Effector CD4-positive, alpha-beta T cell (primary cell): ENCODE results near the gene ZNF410.
"Not testable (repeated sequence)": the region's sequence is repeated elsewhere in the genome, so short reads cannot be mapped to it uniquely, and the experiment has no call there.

Experiments
- DNase-seq: peaks from one replicate; pipeline ENCODE4 v3.0.0-alpha.2; 2020
- total RNA-seq: gene quantifications from one replicate; lab custom pipeline; 2026; lab: John Stamatoyannopoulos, UW

ZNF410 gene, protein sequence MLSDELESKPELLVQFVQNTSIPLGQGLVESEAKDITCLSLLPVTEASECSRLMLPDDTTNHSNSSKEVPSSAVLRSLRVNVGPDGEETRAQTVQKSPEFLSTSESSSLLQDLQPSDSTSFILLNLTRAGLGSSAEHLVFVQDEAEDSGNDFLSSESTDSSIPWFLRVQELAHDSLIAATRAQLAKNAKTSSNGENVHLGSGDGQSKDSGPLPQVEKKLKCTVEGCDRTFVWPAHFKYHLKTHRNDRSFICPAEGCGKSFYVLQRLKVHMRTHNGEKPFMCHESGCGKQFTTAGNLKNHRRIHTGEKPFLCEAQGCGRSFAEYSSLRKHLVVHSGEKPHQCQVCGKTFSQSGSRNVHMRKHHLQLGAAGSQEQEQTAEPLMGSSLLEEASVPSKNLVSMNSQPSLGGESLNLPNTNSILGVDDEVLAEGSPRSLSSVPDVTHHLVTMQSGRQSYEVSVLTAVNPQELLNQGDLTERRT
- 25.1 reads per million, percentile 52 among the genes with 10 or more reads in this experiment for total RNA-seq

DNA sequence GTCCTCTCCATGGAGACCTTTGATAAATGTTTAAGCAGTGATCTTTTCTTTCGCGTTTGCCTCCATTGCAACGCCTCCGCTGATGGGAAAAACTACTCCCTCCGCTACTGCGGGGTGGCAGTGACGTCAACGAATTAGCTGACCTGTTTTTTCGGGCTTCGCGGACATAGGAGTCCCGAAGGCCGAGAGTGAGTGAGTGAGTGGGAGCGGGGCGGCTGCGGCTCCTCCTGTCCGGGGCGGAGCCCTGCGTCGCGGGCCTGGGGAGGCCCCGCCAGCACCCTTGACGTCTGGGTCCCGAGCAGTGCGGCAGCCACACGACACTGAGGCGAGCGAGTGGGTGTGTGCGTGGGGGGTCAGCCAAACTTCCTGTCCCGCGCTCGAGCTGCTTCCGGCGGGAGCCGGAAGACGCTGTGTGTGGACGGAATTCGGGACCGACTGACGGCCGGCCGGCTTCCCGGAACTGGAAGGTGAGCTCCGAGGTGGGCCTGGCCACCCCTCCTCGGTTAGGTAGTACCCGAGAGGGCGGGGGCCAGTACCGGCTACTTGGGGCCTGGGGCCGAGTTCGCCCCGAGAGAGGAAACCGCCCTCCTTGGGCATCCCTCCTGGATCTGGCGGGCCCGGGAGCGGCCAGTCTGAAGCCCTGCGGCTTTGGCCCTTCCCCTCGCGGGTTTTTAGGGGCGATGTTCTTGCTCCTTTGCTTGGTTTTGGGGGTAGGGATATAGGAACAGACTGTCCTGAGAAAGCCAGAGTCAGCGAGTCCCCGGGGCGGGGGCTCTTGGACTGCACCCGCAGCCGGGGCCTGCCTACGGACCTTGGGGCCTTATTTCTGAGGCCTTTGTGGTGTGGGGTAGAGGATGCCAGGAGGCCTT lies at the start of gene ZNF410:
Gene ZNF410 (plus strand): TSS at position 411 of the 869 bp plus-strand sequence. CDS start 5,317 bp downstream, outside the sequence.
- DNase-seq, result peak; percentile 79

DNA sequence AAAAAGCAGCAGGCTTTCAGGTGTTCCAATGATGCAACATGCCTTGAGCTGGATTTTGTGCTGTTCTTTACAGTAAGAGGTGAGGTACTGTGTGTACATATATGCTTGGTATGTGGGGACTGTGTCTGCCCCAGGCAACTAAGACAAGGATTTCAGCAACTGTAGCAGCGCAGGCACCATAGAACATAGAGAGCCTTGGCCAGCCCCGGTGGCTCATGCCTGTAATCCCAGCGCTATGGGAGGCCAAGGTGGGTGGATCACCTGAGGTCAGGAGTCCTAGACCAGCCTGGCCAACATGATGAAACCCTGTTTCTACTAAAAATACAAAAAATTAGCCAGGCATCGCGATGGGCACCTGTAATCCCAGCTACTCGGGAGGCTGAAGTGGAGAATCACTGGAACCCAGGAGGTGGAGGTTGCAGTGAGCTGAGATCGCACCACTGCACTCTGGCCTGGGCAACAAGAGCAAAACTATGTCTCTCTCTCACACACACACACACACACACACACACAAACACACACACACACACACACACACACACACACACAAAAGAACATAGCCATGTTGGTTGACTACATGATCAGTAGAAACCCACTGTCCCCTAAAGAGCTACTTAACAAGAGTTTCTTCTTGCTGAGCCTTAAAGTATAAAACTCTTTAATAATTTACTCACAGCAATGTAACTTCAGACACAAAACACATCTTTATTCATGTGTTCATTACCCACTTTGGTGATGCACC lies 48.2 kb upstream of the ZNF410 start:
- not testable (repeated sequence) for DNase-seq

DNA sequence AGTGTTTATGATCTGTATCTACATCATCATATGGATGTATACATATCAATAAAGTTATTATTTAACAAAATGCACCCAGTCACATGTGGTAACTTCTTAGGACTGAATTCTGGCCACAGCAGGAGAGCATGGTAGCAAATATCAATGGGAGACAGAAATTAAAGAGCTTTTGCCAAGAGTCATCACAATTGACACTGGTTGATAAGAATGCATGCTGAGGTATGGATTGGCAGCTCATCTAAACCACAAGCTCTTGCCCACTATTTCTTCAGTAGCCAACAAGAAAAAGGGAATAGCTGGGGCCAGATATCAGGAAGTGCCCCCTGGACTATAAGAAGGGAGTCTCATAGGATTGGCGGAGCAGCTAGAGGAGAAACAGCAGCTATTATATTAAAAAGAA lies 44.5 kb upstream of the ZNF410 start:
- no peak for DNase-seq

DNA sequence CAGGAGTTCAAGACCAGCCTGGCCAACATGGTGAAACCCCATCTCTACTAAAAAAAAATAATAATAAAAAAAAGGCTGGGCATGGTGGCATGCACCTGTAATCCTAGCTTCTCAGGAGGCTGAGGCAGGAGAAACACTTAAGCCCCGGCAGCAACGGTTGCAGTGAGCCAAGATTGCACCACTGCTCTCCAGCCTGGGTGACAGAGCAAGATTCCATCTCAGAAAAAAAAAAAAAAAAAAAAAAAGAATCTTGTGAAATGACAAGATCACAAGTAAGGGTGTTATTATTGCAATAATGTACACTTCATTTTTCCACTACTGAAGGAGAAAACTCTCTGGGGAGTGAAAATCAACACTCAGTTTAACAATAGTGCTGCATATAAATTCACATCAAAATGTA lies 43.8 kb upstream of the ZNF410 start:
- DNase-seq, result no peak

DNA sequence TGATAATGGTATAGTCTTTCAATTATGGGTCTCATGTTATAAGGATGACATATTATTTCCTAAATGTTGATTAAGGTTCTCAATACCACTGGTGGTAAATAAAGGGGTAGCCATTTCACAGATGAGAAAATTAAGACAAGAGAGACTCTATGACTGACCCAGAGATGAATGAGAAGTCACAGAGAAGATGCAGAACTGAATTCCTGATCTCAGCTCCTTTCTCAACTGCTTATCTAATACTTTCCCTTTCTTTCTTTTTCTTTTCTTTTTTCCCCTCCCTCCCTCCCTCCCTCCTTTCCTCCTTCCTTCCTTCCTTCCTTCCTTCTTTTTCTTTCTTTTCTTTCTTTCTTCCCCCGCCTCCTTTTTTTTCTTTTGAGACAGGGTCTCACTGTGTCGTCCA lies 43.4 kb upstream of the ZNF410 start:
- DNase-seq, result no peak

DNA sequence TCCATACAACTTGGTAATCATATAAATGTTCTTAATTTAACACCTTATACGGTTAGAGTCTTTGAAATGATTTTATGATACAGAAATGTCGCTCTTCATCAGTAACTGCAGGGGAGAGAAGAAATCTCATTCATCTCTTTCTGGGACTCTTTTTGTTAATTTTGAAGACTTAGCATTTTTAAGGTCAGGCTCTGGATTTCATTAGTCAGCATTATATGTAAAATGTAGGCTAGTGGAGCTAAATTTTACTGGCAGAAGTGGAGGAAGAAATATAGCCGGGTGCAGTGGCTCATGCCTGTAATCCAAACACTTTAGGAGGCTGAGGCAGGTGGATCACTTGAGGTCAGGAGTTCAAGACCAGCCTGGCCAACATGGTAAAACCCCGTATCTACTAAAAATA lies 39.7 kb upstream of the ZNF410 start:
- DNase-seq, result no peak

DNA sequence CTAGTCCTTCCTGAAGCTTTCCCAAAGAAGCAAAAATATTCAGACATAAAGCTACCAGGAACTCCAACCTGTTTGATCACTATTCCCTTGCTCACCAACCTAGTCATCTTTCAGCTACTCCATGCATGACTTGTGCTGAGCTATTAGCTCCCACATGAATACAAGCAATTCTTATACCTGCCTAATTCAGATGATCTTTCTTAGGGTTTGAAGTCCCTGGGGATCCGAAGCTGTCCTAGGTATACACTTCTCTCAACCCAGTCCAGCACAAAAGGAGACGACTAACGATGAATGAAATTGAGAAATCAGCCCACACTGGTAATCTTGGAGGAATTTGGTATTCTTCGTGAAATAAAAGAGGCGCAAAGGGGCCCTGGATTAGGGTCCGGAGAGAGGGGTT lies 35.7 kb upstream of the ZNF410 start:
- no peak for DNase-seq

DNA sequence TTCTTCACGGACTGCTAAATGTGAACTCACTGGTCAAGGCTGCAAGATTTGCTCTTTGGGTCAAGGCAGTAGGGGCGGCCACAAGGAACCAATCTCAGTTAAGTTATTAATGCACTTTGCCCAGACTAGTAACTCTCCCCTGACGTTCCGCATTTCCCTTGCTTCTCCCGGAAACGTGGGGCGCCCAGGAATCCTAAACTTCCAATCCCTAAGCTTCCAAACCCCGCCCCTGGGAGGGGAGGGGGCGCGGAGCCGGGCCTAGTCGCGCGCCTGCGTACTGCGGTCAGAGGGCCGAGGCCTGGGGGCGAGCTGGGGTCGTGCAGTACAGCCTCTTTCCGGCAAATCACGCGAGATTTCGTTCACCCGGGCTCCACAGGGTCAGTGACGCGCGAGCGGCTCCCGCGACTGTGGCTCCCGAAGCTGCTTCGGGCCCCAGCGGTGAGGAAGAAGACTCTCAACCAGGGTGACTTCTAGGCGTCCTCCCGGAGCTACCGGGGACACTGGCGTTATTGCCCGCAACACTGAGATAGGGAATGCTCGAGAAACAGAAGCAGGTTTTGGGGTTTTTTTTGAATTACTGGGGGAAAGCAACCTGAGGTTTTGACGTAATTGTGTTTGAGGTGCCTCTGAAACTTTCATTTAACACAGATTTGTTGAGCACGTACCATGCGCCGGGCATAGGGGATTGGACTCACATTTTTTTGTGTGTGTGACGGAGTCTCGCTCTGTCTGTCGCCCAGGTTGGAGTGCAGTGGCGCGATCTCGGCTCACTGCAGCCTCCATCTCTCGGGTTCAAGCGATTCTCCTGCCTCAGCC lies 34.9 kb upstream of the ZNF410 start, which contains the start of gene PTGR2:
Gene PTGR2 (plus strand): TSS at position 265 of the 816 bp plus-strand sequence. CDS start 7,032 bp downstream, outside the sequence.
- peak; percentile 88 for DNase-seq

DNA sequence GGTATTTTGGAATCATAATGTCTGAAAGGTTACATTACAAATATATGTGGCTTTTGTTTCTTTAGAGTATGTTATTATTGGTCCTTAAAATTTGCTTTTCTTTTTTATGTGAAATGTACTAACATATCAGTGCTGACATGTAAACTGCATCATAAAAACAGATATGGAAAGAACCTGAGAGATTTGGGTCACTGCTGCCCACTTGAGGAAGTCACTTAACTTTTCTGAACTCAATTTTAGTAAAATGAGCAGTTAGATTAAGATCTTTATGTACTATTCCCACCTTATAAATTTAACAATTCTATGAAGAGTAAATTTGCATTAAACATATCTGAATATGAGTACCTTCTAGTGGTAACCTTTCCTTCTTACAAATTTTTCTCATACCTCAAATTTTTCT lies 27.5 kb upstream of the ZNF410 start:
- no peak for DNase-seq

DNA sequence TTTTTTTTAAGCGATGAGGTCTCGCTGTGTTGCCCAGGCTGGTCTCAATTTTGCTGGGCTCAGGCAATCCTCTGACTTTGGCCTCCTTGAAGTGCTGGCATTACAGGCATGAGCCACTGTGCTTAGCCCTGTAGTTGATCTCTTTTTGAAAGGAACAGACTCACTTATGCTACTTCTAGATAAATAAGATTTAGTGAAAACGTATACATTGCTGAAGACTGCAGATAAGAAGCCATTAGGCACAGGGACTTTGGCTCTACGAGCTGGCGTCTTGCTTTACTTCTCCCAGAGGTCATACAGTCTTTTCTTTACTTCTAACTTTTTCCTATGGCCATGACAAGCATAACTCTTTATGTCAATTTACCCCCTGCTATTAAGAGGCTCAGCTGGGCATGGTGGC lies 25.6 kb upstream of the ZNF410 start:
- DNase-seq, result no peak

DNA sequence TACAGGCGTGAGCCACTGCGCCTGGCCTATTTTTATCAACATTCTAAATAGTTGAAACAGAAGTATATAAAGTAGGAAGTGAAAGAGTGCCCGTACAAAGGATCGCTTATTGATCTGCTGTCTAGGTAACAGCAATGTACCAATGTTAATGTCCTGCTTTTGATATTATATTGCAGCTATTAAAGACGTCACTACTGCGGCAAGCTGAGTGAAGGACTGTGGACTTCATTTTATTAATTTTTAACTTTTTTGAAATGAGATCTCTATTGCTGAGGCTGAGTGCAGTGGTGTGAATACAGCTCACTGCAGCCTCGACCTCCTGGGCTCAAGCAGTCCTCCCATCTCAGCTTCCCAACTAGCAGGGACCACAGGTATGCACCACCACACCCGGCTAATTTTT lies 24.2 kb upstream of the ZNF410 start:
- no peak for DNase-seq

DNA sequence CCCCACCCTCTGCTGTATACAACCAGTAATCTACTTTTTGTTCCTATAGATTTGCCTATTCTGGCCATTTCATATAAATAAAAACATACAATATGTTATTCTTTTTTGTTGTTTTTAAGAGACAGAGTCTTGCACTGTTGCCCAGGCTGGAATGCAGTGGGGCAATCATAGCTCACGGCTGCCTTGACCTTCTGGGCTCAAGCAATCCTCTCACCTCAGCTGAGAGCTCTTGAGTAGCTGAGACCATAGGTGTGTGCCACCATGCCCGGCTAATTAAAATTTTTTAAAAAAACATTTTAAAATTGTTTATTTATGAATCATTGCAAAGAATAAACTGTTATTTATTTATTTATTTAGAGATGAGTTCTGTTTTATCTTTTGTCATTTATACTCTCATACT lies 23.4 kb upstream of the ZNF410 start:
- no peak for DNase-seq

DNA sequence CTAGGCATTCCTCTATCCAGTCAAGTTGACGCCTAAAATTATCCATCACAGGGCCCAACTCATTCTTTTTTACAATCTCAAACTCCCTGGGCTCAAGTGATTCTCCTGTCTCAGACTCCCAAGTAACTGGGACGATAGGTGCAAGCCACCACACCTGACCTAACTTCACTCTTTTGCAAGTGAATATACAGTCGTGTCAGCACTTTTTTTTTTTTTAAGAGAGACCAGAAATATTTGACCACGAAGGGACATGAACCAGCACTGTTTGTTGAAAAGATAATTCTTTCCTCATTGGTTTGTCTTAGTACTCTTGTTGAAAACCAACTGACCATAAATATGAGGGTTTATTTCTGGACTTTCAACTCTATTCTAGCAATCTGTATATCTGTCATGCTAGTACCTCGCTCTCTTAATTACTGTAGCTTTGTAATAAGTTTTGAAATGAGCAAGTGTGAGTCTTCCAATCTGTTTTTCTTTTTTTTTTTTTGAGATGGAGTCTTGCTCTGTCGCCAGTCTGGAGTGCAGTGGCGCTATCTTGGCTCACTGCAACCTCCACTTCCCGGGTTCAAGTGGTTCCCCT lies 21.0 kb upstream of the ZNF410 start:
- no peak for DNase-seq

DNA sequence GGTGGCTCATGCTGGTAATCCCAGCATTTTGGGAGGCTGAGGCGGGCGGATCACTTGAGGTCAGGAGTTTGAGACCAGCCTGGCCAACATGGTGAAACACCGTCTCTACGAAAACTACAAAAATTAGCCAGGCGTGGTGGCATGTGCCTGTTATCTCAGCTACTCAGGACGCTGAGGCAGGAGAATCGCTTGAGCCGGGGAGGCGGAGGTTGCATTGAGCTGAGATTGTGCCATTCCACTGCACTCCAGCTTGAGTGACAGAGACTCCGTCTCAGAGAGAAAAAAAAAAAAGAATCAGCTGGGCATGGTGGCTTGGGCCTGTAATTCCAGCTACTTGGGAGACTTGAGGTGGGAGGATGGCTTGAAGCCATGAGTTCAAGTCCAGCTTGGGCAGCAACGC lies 16.9 kb upstream of the ZNF410 start:
- not testable (repeated sequence) for DNase-seq

DNA sequence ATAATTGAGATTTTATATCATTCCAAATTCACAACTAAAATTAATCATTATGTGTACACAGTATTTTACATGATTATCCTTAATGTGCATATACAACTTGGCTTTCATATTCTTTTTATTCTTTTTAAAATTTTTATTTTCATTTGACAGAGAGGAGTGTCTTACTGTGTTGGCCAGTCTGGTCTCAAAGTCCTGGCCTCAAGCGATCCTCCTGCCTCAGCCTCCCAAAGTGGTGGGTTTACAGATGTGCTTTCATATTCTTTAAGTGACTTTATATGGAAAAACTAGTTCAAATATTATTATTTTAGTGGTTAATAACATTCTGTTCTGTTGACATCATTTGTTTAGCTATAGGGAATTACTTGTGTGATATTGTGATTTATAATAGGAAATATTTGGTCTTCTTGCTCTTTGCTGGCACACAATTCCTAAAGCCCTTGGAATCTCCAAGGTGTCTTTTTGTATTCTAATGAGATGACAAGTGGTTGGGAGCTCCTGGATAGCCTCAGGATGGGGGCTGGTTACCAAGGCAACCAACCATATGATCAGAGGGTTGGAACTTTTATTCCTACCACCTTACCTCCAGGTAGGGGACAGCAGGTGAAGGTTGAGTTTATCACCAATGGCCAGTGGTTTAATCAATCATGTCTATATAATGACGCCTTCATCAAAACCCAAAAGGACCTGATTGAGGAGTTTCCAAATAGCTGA lies 16.0 kb upstream of the ZNF410 start:
- DNase-seq, result no peak

DNA sequence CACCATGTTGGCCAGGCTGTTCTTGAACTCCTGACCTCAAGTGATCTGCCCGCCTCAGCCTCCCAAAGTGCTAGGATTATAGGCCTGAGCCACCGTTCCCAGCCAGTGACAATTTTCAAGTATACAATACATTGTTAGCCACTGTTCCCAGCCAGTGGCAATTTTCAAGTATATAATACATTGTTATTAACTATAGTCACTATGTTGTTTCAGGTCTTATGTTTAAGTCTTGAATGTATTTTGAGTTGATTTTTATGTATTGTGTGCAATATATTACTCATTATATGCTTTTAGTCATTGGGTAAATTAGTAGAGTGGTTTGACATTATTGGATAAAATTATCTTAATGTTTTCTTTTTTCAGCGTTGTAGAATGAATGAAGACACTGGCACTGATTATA lies 13.0 kb upstream of the ZNF410 start:
- no peak for DNase-seq

DNA sequence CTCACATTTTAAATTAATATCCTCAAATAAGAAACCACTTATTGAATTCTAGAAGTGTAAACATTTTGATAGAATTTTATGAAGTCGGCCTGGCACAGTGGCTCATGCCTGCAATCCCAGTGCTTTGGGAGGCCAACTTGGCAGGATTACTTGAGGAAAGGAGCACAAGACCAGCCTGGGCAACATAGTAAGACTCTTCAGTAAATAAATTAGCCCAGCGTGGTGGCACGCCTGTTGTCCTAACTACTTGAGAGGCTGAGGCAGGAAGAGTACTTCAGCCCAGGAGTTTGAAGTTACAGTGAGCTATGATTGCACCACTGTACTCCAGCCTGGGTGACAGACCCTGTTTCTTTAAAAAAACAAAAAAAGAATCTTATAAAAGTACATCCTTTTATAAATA lies 8.9 kb upstream of the ZNF410 start:
- DNase-seq, result no peak

DNA sequence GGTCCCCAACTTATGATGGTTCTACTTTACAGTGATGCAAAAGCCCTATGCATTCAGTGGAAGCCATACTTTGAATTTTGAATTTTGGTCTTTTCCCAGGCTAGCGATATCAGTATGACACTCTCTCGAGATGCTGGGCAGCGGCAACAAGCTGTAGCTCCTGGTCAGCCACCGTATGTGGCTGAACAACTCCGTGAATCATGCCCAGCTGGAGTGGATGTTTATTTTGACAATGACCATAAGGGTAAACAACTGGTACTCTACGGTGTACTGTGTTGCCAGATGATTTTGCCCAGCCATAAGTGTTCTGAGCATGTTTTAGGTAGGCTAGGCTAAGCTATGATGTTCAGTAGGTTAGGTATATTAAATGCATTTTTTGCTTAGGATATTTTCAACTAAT lies 8.2 kb upstream of the ZNF410 start:
- DNase-seq, result no peak

DNA sequence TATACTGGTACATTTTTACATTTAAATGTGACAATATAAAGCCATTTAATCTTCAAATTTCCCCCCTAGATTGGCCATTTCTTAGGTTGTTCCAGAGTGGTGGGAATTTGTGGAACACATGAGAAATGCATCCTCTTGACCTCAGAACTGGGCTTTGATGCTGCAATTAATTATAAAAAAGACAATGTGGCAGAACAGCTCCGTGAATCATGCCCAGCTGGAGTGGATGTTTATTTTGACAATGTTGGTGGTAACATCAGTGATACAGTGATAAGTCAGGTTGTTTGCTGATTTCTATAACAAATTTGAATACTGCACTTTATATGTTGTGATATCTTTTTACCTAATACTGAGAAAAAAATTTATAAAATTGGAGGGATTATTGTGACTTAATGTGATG lies 7.6 kb upstream of the ZNF410 start:
- no peak for DNase-seq

DNA sequence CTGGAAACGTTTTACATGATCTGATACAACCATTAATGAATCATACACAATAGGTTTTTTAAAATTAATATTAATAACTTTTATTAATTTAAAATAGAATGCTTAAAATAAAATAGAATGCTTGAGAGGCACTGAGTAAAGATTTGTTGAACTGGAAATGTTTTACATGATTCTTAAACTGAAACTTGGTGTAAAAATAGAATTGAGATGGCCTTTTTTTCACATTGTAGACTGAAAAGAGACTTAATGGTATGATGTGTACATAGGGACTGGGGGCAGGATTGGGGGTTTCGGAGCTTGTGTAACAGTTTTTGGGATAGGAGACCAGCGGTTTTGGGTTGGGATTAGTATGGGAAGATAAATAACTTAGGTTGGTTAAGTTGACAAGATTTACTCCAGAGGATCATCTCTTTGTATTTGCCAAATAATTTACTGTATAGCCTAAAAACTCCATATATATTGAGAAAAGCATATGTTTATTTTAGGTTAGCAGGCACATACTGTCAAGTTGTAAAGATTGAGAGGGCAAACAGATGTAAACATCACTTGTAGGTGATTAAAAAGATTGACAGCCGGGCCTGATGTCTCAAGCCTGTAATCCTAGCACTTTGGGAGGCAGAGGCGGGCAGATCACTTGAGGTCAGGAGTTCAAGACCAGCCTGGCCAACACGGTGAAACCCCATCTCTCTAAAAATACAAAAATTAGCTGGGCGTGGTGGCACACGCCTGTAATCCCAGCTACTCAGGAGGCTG lies 2.0 kb upstream of the ZNF410 start:
- DNase-seq, result no peak
